GM12892 (cell line): ENCODE data around the gene CD82.
A peak's percentile ranks its signal among the peaks of the same experiment; 100 is the strongest.

Experiments
- POLR2A ChIP-seq: IDR thresholded peaks from 2 replicates; pipeline ENCODE4 v1.6.1; 2011; ENCODE audit warnings: low read depth, low read length, control low read depth
- TAF1 ChIP-seq: IDR thresholded peaks from 2 replicates; pipeline ENCODE4 v1.6.1; 2011; ENCODE audit warnings: low read depth, mild to moderate bottlenecking, control low read depth, low read length, borderline replicate concordance

- TF ChIP-seq POLR2A (peak; percentile 95), TAF1 (peak; percentile 91)
Observed at GRCh38 chr11:44565211-44565952, at the start of gene CD82.
